GM19193 (cell line): Measurements from ENCODE around the gene CNTN4.

Source experiments
- POLR2A ChIP-seq: IDR thresholded peaks from 4 replicates; pipeline ENCODE4 v1.6.1; 2011; ENCODE audit not compliant: insufficient read depth, insufficient read length; ENCODE audit errors: extremely low read depth

CNTN4 gene

DNA sequence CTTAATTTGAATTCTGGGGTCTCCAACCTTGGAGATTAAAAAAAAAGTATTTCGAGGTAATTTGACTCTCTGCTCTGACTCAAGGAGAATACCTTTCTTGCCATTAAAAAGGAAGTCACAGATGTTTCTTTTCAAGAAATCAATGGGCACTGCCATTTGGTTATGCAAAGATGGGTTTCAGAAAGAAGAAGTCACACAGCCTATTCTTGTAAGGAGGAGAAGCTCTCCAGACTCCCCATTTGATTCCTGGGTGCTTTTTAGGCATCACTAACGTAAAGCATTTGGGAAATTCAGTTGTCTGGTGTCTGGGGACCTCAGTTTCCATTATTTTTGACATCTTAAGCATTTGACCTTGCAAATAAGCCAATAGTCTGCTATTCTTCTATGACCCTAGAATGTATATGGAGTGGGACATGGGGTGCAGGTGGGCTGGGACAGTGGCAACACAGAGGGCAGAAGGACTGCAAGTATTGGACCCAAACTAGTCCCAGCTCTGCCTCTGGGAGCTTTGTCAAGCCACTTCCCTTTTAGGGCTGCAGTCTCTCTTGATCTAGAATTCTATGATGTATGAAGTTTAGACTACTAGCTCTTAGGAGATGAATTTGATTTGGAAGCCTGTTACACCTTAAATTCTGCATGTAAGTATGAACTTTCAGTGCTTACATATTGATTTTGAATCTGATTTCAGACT lies 983.7 kb downstream of the CNTN4 start:
- TF ChIP-seq POLR2A, result no peak

DNA sequence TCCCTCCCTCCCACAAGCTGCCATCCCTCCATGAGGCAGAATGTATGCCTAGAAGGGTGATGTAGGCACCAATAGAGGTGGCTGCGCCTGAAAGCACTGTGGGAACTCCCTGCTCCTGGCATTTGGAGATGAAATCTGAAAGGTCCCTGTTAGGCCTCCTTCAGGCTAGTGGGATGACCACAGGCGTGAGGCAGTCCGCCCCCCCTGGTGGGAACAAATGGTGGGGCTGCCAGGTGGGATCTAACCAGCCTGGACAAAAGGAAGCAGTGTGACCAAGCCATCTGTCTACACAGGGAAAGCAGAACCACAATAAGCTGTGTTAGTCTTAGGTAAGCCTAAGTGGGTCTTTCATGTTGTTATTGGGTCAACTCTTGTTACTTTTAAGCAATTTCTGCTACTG lies 986.2 kb downstream of the CNTN4 start:
- no peak for TF ChIP-seq POLR2A

DNA sequence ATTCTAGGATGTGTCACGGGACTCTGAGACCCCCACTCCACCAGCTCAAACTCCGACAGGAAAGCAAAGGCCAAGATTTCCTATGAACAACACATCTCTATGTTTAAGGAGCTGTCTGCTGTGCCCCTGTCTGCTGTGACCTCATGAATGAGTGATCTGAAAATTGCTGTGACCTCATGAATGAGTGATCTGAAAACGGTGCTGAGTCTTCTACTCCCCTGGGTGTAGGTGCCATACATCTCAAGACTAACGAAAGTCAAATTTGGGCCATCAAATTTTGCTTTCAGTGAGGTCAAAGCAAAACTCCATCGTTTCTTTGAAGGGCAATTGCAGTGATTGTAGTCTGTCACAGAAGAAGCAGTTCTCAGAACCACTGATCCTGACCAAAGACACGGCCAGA lies 987.1 kb downstream of the CNTN4 start:
- TF ChIP-seq POLR2A, result no peak

DNA sequence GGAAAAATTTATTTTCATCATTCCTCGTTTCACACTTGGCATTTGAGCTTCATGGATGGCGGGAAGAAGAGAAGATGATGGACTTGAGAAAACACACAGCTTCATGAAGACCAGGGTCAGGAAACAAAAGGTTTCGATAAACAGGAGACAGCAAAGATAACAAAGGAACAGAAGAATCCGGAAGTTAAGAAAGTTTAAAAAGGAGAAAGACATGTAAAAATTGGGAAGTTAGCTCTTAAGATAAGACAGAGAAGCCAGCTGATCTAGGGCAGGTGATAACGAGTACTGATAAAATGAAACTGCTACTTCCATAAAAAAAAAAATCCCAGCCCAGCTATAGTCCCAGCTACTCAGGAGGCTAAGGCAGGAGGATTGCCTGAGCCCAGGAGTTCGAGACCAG lies 987.6 kb downstream of the CNTN4 start:
- TF ChIP-seq POLR2A, result no peak

DNA sequence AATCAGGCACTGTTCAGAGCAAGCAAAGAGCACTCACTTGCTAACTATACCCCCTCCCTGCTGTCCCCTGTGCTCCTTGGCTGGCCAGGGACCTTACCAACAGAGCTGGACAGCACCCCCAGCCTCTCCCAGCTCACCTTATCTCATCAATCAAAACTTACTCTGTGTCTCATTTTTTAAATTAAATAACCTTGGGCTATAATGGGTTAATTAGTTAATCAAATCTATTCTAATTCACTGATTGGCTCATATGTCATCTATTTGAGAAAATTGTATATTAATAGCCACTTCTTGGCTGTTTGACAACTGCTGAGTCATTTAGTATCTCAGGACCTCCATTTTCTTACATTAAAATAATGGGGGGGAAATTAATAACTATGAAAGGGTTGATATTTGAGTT lies 988.6 kb downstream of the CNTN4 start:
- no peak for TF ChIP-seq POLR2A

DNA sequence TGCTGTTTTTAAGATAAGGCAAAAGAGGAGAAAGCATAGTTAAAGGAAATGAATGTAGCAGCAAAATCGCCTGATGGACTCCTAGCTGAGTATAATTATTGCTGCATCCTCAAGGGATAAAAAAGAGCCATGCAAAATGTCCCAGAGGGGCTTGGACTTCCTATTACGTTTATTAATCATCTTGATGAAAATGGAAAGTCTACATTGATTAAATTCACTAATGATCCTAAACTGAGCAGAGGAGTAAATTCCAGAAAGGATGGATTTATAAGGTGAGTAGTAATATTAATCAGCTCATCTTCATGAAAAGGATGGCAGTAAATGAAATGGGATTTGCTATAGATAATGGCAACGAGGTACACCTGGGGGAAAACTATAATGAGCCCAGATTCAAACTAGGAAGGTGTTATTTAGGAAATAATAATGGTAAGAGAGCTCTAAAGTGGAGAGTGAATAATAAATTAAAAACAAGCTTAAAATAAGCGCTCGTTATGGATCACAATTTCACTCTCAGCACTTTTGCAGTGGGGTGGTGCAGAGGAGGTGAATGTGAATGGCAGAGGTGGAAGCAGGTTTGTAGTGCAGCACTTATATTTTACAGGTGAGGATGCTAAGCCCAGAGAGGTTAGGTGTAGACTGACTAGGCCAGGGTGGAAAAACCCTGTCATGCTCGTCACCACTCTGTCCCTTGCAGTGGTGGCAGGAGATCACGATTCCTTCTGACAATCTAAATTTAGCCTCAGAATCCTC lies 989.2 kb downstream of the CNTN4 start:
- TF ChIP-seq POLR2A, result no peak

DNA sequence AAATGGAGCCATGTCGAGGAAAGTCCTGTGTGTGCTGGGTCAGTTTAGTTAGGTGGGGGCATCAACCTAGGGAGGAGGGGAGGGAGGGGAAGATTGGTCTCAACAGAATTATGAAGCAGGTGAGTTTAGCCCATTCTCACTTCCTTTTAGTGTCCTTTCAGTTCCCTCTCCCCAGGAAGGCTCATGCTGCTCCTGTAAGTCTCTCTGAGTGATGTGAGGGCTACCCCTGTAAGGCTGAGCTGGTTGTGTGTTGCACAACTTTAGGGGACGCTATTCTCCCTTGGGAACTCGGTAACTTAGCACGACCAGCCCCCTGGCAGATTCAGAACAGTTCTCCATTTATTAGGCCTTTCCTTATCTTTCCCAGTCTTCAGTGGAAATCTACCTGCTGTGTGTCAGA lies 990.4 kb downstream of the CNTN4 start:
- no peak for TF ChIP-seq POLR2A

DNA sequence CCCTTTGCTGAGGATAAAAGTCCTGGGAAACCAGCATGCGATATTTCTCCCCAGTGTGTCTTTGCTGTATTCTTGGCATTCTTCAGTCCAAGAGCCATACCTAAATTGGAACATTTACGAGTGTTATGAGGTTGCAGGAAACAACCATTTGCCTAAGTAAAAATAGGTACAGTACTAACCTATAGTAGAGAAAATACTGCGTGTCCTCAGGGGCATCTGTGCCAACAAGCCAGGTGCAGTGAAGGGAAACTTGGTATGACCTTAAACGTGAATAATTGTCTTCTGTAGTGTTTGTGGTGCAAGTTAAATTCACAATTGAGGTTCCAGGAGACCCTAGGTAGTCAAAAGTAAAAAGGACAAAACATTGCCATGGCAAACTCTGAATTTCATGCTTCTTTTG lies 999.3 kb downstream of the CNTN4 start:
- TF ChIP-seq POLR2A, result no peak

DNA sequence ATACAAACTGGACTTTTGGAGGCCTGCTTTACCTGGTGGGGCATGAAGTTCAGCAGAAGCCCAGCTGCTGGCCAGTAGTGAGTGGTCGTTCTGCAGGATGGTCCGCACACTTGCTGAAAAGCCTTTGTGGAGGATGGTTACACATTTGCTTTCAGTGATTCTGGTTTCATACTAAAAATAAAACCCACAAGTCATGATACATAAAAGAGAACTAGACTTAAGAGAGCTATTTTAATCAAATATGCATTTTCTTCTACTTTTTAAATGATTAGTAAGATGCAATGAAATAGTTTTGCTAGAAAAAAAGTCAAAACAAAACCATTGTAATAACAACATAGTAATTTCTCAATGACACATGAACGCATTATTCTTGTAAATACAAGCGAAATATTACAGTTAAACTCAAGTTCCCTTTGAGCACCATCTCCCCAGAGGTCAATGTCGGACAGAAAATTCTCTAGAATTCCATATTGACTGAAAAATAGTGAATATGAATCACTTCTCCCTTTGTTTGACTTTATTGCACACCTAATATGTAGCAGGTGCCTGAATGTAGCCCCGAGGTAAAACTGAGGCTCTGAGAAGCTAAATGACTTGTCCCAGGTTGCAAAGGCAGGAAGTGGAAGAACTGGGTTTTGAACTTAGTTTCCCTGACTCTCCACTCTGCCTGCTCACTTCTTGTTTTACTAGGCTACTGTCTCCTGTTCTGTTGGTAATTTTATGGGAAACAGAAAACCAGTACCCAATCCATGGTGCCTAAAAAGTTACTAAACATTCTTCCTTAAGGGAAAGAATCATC lies 1003.2 kb downstream of the CNTN4 start:
- no peak for TF ChIP-seq POLR2A

DNA sequence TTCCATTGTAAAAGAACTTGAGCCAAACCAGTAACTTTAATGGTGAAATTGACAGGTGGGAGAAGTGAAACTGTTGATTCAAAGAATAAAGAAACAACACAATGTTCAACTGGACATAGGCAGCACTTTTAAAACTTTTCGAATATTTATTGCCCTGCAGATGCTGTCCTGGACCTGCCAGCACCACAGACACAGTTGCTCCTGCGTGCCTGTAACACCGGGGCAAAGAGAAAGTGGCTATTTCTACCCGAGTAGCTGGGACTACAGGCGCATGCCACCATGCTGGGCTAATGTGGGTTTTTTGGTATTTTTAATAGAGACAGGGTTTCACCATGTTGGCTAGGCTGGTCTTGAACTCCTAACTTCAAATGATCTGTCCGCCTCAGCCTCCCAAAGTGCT lies 1004.1 kb downstream of the CNTN4 start:
- TF ChIP-seq POLR2A, result no peak

DNA sequence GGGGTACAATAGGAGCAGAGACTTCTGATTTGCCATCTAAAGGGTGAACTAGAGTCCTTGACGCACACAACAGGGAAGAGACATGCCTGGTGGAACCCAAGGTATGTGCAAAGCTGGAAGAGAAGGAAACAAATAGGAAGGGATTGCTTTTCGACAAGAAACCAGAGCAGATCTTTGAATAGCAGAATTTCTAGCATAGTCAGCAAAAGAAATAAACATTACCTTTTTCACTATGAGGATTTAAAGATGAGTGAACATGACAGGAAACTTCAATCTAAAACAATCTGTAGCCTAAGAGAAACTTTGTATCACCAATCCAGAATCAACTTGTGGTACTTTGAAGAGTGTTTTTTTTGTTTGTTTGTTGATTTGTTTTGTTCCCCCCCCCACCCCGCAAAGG lies 1006.6 kb downstream of the CNTN4 start:
- no peak for TF ChIP-seq POLR2A

DNA sequence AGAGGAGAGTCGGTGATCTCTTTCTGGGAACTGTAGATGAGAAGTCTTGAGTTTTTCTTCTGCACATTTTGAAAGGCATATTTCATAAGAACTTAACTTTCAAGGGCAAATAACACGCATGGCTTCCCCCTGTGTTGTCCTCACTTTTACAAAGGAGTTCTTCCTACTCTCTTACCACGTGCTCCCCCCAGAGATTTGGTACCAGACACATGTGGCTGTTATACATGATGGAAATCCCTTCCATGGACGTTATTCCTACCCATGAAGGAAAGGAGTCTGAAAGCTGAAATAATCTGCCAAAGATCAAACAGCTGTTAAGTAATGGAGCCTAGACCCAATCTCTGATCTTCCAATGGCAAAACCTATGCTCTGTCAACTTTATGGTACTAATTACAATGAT lies 1007.1 kb downstream of the CNTN4 start:
- no peak for TF ChIP-seq POLR2A

DNA sequence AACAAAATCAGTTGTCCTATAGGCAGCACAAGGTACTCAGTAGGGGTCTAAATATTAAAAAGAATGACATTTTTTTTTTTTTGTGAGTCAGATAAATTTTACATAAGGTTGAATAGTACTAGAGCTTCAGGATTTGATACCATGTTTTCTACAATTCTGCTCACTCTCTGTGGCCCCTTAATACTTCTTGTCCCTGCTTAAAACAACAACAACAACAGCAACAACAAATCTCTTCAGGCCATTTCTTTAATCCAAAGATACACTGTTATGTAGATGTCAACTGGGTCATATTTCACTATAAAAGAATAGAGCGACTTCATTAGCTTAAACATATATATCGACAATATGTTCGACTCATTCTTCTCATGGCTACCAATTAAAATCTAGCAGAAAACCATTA lies 1008.5 kb downstream of the CNTN4 start:
- TF ChIP-seq POLR2A, result no peak
